Measurements from ENCODE around the gene HSPA14.

The HSPA14 gene

DNA sequence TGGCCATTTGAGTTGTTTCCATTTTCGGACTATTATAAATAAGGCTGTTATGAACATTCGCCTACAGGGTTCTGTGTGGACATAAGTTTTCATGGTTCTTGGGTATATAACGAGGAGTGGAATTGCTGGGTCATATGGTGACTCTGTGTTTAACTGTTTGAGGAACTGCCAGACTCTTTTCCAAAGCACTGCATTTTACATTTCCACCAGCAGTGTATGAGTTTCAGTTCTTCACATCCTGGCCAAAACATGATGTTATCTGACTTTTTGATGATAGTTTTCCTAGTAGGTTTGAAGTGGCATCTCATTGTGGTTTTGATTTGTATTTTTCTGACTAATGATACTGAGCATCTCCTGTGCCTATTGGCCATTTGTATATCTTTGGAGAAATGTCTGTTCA lies 46.0 kb downstream of the HSPA14 start:
- H3K36me3 Mint-ChIP-seq (ENCODE audit: low read depth) = peaks cover 19% of the 10 kb centered on the region
- DNase-seq = no peak
- H3K4me1 Mint-ChIP-seq = peaks cover 34% of the 10 kb centered on the region
- peaks cover 3% of the 10 kb centered on the region for H3K9me3 Mint-ChIP-seq
- no peak overlapping the region for H3K27ac Mint-ChIP-seq
- TF ChIP-seq, protein P1, sequence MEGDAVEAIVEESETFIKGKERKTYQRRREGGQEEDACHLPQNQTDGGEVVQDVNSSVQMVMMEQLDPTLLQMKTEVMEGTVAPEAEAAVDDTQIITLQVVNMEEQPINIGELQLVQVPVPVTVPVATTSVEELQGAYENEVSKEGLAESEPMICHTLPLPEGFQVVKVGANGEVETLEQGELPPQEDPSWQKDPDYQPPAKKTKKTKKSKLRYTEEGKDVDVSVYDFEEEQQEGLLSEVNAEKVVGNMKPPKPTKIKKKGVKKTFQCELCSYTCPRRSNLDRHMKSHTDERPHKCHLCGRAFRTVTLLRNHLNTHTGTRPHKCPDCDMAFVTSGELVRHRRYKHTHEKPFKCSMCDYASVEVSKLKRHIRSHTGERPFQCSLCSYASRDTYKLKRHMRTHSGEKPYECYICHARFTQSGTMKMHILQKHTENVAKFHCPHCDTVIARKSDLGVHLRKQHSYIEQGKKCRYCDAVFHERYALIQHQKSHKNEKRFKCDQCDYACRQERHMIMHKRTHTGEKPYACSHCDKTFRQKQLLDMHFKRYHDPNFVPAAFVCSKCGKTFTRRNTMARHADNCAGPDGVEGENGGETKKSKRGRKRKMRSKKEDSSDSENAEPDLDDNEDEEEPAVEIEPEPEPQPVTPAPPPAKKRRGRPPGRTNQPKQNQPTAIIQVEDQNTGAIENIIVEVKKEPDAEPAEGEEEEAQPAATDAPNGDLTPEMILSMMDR (IDR thresholded peaks at IDR 0.05) = no peak
- no peaks in the 10 kb centered on the region for H3K27me3 Mint-ChIP-seq (ENCODE audit: low read depth, poor library complexity)
- no peak overlapping the region for H3K4me3 Mint-ChIP-seq

DNA sequence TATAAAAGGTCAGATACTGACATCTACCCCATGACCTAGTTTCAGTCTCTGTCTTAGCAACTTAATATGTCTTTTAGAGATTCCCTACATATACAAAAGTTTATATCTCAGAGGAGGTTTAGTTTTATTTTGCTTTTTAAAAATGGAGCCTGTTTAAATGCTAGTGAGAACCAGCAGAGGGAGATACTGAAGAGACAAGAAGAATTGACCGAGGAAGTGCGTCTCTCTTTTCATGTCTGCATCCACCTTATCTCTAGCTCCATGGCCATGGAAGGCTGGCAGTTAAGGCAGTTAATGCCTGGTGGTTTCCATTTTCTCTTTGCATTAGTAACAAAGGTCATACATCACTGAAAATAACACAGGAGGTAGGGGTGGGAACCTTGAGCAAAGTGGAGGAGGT lies 51.2 kb downstream of the HSPA14 start:
- Mint-ChIP-seq H3K27me3 (ENCODE audit: low read depth, poor library complexity) (no peaks in the 10 kb centered on the region), H3K36me3 (ENCODE audit: low read depth) (peaks cover 36% of the 10 kb centered on the region), H3K9me3 (peaks cover 3% of the 10 kb centered on the region), H3K4me1 (no peaks in the 10 kb centered on the region), H3K4me3 (no peak overlapping the region), H3K27ac (no peak overlapping the region)
- TF ChIP-seq, protein P1 (IDR thresholded peaks at IDR 0.05) = no peak
- DNase-seq = no peak

DNA sequence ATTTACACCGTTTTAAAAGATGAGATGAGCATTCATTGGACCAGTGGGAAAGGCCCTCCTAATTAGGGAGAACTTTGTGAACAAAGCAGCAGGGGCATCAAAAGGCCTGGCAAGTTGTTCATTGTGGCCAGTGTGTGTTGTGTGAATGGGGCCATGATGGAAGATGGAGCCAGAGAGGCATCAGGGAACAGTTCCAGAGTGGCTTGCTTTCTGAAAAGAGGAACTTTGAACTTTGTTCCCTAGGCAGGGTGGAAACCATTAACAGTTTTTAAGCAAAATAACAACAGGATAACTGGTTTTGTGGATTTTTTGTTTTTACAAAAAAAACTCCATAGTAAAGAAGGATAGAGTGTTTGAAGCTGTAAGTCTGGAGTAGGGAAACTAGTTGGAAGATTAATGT lies 53.0 kb downstream of the HSPA14 start:
- peak overlapping the region; percentile 10 for H3K27ac Mint-ChIP-seq
- DNase-seq = no peak
- no peaks in the 10 kb centered on the region for H3K27me3 Mint-ChIP-seq (ENCODE audit: low read depth, poor library complexity)
- H3K36me3 Mint-ChIP-seq (ENCODE audit: low read depth) = peaks cover 39% of the 10 kb centered on the region
- TF ChIP-seq, protein P1 (IDR thresholded peaks at IDR 0.05) = no peak
- H3K4me1 Mint-ChIP-seq = no peaks in the 10 kb centered on the region
- peaks cover 3% of the 10 kb centered on the region for H3K9me3 Mint-ChIP-seq
- H3K4me3 Mint-ChIP-seq = no peak overlapping the region

DNA sequence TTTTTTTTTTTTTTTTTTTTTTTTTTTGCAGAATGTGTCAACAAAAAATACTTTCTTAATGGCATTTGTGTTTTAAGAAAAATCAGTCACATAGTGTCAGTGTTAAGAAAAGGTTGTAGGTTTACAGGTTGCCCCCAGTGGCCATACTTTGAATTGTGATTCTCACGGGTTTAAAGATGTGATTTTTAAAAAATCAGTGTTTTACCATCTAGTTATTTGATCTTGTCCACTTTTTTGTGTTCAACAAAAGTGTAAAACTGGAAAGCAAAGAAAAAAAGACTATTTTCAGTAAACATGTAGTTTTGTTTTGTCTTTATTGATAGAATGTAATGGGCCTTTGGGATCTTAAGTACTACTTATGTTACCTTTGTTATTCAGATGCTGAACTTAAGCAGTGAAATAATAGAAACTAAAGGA lies 66.2 kb downstream of the HSPA14 start:
- Mint-ChIP-seq H3K9me3 (peaks cover 16% of the 10 kb centered on the region), H3K4me3 (no peak overlapping the region), H3K27ac (no peak overlapping the region), H3K36me3 (ENCODE audit: low read depth) (peaks cover 87% of the 10 kb centered on the region), H3K27me3 (ENCODE audit: low read depth, poor library complexity) (no peaks in the 10 kb centered on the region), H3K4me1 (no peaks in the 10 kb centered on the region)
- DNase-seq = no peak
- TF ChIP-seq, protein P1 (IDR thresholded peaks at IDR 0.05) = peak; percentile 43

DNA sequence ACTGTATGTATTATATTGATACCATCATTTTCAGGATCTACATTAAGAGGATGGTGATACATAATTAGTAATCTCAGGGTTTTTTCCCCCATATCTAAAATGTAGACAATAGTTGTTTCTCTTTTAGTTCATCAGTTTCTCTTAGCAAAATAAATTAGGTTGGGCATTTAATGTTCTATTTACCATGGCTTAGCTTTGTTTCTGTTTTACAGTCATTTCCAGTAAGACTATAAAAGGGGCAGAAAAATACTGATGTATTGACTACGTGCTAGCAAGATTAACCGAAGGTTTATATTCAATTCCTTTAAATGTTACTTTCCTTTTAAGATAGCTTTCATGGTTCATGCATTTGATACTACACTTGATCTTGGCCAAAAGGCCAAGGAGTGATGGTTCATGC lies 66.8 kb downstream of the HSPA14 start:
- peaks cover 87% of the 10 kb centered on the region for H3K36me3 Mint-ChIP-seq (ENCODE audit: low read depth)
- no peaks in the 10 kb centered on the region for H3K4me1 Mint-ChIP-seq
- H3K9me3 Mint-ChIP-seq = peaks cover 16% of the 10 kb centered on the region
- DNase-seq = no peak
- H3K27ac Mint-ChIP-seq = no peak overlapping the region
- H3K27me3 Mint-ChIP-seq (ENCODE audit: low read depth, poor library complexity) = no peaks in the 10 kb centered on the region
- TF ChIP-seq, protein P1 (IDR thresholded peaks at IDR 0.05) = no peak
- no peak overlapping the region for H3K4me3 Mint-ChIP-seq

DNA sequence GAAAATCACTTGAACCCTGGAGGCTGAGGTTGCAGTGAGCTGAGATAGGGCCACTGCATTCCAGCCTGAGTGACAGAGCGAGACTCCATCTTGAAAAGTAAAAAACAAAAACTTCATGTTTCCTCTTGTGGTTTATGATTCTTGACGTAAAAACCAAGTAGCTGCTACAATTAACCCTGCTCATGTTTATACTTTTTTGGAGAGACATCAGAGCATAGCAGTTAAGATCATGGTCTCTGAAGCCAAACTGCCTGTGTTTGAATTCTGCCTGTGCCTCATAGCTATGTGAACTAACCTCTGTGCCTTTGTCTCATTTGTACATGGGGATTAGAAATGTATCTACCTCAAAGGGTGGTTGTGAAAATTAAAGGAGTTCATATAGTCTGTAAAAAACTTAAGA lies 67.8 kb downstream of the HSPA14 start:
- peaks cover 21% of the 10 kb centered on the region for H3K9me3 Mint-ChIP-seq
- H3K36me3 Mint-ChIP-seq (ENCODE audit: low read depth) = peaks cover 92% of the 10 kb centered on the region
- DNase-seq = no peak
- no peak overlapping the region for H3K27ac Mint-ChIP-seq
- H3K4me3 Mint-ChIP-seq = no peak overlapping the region
- TF ChIP-seq, protein P1 (IDR thresholded peaks at IDR 0.05) = no peak
- H3K27me3 Mint-ChIP-seq (ENCODE audit: low read depth, poor library complexity) = no peaks in the 10 kb centered on the region
- no peaks in the 10 kb centered on the region for H3K4me1 Mint-ChIP-seq

Data from nephron progenitor cell (in vitro differentiated cells).